HG02623 (cell line): ENCODE data around the gene CRMP1.
"Not testable (repeated sequence)": the region's sequence is repeated elsewhere in the genome, so short reads cannot be mapped to it uniquely, and the experiment has no call there.

Experiments used
- ATAC-seq: cut with Tn5 transposase; IDR thresholded peaks from one replicate; pipeline ENCODE4 v1.9.1; 2021; ENCODE audit warnings: moderate library complexity; ENCODE audit not compliant: unreplicated experiment

Gene CRMP1

GRCh38 chr4:5863461-5864113 is 29.3 kb downstream of the CRMP1 start:
- no peak for ATAC-seq

DNA sequence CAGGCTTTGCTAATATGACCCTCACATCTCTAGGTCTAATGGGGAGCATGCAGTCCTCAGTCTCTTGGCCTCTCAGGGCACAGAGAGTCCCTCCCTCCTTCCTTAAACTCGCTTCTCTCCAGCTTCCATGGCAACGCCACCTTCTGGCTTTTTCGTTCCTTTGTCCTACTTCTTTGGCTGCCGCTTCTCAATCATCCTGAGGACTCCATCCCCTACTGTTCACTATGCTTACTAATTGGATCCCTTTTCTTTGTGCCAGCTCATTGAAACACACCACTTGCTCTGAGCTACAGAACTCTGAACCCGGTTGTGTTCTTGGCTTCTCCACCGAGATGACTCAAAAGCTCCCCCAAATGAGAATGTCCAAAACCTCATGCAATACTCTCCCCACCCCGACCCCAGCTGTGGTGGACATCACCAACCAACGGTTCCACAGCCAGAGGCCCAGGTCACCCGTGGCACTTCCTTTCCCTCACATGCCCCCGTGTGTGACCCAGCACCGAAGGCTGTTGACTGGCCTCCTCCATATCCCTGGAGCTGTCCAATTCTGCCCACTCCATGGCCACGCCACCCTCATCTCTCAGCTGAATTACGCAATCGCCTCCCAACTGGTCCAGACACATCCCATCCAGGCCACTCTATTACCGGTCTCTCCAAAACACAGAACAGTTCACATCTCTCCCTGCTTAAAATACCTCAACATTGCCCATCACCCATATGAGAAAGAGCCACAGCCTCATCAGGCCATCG is 34.7 kb downstream of the CRMP1 start:
- ATAC-seq = no peak

GRCh38 chr4:5857199-5857598 is 35.7 kb downstream of the CRMP1 start:
- no peak for ATAC-seq

DNA sequence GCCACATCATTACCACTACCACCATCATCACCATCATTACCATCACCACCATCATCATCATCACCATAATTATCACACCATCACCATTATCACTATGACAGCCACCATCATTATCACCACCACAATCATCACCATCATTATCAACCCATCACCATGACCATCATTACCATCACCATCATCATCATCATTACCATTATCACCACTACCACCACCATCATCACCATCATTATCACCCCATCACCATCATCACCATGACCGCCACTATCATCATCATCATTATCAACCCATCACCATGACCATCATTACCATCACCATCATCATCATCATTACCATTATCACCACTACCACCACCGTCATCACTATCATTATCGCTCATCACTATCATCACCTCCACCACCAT is 36.5 kb downstream of the CRMP1 start:
- not testable (repeated sequence) for ATAC-seq

GRCh38 chr4:5854929-5855328 is 38.0 kb downstream of the CRMP1 start:
- no peak for ATAC-seq

DNA sequence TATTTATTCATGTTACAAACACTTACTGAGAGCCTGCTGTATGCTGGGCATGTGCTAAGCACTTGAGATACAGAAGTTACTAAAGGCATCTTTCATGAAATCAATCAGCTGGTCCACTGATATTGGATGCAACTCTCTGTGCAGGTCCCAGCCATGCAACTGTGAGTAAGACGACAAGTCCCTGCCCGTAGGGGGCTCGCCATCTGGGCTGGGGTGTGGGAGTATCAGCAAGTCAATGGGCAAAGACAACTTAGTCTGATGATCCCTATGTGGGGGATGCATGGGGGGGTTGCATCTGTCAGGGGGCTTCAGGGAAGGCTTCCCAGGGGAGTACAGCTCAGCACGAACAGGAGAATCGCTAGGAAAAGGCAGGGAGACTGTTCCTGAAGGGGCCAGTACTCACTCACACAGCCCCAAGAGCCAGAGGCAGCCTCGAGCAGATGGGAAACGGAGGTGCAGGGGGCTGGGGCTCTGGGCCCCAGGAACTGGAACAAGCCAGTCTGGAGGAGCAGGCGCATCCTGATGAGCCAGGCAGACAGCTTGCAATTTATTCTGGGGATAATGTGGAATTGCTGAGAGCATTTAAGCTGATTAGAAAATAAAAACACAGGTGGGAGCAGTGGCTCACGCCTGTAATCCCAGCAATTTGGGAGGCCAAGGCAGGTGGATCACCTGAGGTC is 40.2 kb downstream of the CRMP1 start:
- ATAC-seq = no peak

DNA sequence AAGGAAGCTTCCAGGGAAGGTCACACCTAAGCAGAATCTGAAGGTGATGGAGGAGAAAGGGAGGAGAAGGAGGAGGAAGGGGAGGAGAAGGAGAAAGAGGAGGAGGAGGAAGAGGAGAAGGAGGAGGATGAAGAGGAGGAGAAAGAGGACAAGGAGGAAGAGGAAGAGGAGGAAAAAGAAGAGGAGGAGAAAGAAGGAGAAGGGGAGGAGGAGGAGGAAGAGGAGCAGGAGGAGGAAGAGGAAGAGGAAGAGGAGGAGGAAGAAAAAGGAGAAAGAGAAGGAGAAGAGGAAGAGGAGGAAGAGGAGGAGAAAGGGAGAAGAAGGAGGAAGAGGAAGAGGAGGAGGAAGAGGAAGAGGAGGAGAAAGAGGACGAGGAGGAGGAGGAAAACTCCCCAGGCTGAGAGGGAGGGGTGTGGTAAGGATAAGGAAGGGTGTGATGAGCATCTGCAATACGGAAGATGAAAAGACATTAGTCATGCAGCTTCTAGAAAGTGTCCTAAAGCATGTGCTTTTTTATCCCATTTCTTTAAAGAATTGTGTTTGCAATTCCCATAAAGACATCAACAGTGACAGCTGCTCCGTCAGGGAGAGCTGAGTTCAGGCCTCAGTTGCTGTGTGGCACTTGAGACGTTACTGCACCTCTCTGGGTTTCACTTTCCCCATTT is 41.1 kb downstream of the CRMP1 start:
- ATAC-seq = no peak

- ATAC-seq = no peak
Measured at GRCh38 chr4:5845035-5845905, 47.6 kb downstream of the CRMP1 start.

DNA sequence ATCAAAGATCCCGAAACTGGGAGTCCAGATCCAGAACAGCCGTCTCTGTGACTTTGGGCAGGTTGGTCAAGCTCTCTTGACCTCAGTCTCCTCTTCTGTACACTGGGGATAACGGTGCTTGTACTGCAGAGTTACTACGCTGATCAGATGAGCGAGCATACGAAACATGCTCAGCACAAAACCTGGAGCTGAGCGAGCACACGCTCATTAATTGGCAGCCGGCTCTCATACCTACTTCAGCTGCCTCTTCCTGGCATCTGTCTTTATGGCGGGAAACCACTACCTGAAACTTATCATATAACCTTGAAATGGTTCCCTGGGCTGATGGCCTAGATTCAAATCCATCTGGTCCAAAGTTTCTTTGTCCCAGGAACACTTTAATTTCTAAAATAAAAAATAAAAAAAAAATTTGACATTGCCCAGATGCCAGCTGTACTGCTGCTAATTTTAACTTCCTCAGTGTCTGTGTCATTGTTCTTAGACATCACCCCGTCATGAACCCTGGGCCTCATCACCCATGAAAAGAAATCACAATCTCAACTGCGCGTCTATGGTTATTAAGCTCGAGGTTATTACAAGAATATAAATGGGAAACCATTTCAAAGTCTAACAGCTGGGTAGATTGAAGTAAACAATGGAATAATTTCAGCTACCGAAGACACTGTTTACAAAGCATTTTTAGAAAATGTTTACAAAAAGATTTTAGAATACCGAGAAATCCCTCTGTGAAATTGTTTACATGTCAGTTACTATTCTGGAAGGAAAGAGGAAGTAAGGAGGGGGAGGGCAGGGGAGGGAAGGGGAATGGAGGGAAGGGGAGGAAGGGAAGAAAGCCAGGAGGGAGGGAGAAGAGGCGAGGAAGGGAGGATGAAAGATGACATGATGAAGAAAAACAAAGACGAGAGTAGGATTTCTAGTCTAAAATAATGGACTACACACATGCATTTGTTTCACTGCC is 49.0 kb downstream of the CRMP1 start:
- no peak for ATAC-seq

GRCh38 chr4:5842456-5842855 is 50.4 kb downstream of the CRMP1 start:
- no peak for ATAC-seq

DNA sequence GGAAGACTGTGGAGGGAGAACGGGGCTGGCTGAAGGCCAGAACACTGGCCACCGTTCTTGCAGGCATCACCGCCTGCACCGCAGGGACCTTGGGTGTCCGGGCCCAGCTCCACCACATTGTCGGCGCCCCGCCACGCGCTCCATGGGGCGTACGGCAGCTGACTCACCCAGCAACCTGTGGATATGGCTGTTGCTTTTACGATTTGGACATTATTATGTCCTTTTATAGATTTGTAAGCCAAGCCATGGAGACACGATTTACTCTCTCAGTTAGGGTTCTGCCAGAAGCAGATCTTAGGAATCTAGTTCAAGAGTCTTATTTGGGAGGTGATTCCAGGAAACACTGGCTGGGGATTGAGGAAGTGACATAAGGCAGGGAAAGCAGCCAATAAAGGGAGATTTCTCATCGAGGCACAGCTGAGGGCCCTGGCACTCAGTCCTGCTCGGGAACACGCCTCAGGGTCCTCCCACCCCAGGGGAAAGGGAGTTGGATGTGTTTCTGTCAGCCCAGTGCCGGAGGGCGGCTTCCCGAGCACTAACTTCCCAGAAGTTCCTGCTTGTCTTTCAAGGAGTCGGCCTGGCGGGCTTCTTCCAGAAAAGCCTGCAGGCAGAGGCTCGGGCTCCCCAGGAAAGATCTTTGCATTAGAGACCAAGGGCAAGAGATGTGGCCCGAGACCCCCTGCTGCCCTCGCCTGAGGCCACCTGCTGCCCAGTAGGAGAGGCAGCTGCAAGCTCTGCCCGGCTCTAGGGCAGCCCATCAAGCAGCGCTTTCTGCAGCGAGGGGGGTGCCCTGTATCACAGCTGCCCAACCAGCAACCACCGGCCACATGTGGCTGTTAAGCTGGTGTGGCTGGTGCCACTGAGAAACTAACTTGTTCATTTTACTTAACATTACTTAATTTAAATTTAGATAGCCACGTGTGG is 52.9 kb downstream of the CRMP1 start:
- ATAC-seq = no peak

- no peak for ATAC-seq
Measured at GRCh38 chr4:5839332-5839731, 53.6 kb downstream of the CRMP1 start.

- not testable (repeated sequence) for ATAC-seq
Measured at GRCh38 chr4:5837483-5837882, 55.4 kb downstream of the CRMP1 start.

DNA sequence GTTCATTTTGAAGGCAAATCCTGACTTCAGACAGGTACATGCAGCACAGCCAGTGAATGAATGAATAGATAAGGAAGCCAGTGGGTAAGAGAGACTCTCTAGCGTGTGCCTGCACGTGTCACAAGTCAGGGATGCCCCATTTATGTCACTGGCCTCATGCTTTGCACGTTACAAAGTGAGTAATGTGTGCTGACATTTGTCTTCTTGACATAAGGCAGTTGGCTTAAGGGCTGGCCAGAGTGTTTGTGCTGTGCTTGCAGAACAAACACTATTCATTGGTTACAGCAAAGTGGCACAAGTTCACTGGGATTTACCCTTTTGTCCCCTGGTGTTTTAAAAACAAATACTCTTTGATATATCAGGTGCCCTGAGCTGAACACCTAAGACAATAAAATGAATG is 55.9 kb downstream of the CRMP1 start:
- ATAC-seq = no peak

DNA sequence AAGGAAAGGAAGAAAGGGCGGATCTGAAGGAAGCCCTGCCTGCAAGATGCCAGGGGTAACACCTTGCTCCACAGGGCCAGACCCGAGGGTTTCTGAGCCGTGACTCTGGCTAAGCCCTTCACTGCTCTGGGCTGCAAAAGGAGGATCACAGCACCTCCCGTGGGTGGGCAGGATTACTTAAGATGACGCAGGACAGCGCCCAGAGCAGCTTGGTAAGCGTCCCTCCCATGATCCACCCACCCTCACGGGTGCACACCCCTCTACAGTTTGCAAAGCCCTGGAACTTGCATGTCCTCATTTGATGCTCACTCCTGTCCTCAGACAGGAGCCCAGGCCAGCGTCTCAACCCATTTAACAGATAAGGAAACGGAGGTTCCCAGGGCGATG is 64.9 kb downstream of the CRMP1 start:
- no peak for ATAC-seq

DNA sequence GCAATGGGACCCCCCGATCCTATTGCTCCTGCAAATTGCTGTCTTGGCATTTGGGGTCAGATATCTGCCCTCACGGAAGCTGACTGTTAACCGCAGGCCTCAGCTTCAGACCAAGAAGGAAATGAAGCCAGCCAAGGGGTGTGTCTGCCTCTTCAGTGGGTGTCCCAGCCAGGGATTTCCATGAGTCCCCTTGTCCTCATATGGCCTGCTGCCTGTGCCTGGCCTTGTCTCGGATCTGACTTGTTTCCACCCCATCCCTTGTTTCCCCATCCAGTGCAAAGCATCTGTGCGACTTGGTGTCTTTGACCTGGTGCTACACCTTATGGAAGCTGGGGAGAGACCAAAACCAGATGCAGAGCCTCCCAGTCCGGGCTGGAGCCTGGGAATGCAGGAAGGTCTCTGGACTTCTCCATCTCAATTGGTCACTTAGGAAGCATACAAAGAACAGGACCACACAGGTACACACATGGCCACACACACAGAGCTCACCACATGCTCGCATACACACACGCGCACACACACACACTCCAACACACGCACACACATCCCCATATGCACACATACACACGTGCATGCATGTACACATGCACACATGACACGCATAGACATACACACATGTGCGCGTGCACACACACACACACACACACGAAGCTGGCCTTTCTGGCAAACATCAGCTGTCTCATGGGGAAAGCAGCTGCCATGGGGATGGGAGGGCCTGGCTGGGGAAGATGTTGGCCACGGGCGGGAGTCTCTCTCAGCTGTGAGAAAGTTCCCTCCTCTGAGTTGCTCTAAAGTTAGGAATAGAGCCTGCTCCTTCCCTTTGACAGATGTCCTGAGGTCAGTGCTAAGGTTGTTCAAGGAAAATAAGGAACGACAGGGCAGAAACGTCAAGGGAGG is 65.5 kb downstream of the CRMP1 start:
- ATAC-seq = no peak

DNA sequence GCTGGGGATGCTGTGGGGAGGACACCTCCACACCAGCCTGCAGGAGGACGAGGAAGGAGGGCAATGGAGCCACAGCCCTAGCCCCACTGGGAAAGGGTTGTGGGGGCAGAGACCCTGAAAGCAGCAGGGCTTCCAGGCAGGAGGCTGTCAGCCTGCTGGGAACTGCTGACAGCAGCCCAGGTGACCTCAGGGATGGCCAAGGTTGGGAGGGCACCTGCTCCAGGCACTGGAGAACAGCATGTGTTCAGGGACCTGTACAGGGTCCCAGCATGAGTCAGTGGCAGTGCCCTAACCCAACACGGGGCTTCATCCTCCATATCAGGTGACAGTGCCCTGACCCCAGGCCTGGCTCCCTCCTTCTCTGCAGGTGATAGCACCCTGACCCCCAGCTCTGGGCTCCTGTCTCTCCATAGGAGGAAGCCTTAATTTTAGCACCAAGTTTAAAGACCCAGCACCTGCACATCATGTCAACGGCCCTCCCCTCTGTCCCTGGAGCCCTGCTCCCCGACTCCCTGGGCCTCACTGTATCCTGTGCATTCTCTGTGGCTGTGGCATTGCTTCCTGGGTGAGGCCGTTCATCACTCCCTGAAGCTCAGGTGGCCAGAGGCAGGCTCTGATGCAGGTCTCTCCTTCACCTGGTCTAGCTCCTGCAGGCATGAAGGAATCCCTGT is 66.3 kb downstream of the CRMP1 start:
- no peak for ATAC-seq
